Measurements from ENCODE around the gene EFCAB12.
"Not testable (repeated sequence)": the region's sequence is repeated elsewhere in the genome, so short reads cannot be mapped to it uniquely, and the experiment has no call there.

EFCAB12 gene

DNA sequence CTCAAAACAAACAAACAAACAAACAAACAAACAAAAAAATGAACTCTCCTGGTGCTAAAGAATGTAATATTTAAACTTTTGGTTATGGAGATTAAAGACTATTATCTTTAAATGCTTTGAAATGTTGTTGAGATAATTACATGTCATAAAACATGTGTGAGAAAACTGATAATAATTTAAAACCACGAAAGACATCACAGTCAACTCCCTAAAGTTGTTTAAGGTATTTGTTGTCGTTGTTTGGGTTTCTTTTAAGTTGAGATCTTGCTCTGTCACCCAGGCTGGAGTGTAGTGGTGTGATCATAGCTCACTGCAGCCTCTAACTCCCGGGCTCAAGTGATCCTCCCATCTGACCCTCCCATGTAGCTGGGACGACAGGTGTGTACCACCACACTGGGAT lies 12.0 kb downstream of the EFCAB12 start:
- DNase-seq (ENCODE audit: low read depth) = no peak
- TF ChIP-seq CTCF (IDR thresholded peaks at IDR 0.05; ENCODE audit: control insufficient read depth, extremely low read depth, insufficient read depth) = no peak

DNA sequence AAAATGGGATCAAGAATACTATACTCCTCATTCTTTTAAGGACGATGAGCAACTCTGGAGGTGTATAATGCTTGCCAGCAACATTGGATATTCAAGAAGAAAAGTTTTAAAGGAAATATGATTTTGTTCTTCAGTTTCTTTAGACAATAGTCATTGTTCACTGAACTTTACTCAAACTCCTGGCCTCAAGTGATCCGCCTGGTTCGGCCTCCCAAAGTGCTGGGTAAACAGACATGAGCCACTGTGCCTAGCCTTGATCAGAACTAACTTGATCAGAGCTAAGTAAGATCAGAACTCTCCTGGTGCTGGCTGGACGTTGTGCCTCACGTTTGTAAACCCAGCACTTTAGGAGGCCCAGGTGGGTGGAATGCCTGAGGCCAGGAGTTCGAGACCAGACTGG lies 12.6 kb downstream of the EFCAB12 start:
- no peak for TF ChIP-seq CTCF (IDR thresholded peaks at IDR 0.05; ENCODE audit: control insufficient read depth, extremely low read depth, insufficient read depth)
- no peak for DNase-seq (ENCODE audit: low read depth)
- H3K4me3 ChIP-seq (ENCODE audit: low read depth, low read length) = no peak overlapping the region

More for the DNA sequence above, 12.0 kb downstream of the EFCAB12 start:
- H3K4me3 ChIP-seq (ENCODE audit: low read depth, low read length) = no peak overlapping the region

- TF ChIP-seq CTCF (IDR thresholded peaks at IDR 0.05; ENCODE audit: control insufficient read depth, extremely low read depth, insufficient read depth) = no peak
- no peak for DNase-seq (ENCODE audit: low read depth)
- H3K4me3 ChIP-seq (ENCODE audit: low read depth, low read length) = no peak overlapping the region
These were observed 13.1 kb downstream of the EFCAB12 start for GRCh38 chr3:129415378-129415777.

DNA sequence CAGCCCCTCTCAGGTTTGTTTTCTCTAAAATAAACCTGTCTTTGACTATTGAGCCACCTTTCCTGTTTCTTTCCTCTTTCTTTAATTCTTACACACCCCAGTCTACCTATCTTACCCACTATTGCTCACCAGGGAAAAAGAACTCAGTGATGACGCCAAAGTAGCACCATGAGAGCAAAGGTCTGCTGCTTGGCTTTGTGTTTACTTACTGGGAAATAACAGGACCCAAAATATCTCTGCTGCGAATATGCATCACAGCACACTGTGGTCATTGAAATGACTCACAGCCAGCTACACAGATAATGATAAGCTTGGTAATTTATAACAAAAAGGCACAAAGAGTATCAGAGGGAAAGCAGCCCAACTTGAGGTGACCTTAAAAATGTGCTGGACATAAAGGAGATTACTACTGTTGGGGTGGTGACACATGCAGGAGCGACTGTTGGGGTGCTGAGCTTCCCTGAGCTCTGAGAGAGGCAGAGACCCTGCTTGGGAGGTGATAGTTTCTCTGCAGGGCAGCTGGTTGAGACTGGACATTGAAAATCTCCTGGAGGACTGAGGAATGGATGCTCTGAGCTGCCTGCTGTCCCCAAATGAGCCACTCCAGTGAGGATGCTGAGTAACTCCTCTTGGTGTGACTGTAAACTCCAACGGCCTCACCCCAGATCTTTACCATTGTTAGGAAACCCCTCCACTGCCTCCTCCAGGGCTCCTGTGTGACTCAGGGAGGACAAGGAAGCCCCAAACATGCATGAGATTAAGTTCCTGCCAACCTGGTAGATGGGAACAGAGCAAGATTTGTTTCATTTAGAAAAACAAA lies 14.5 kb downstream of the EFCAB12 start:
- TF ChIP-seq CTCF (IDR thresholded peaks at IDR 0.05; ENCODE audit: control insufficient read depth, extremely low read depth, insufficient read depth) = no peak
- H3K4me3 ChIP-seq (ENCODE audit: low read depth, low read length) = no peak overlapping the region
- DNase-seq (ENCODE audit: low read depth) = no peak

DNA sequence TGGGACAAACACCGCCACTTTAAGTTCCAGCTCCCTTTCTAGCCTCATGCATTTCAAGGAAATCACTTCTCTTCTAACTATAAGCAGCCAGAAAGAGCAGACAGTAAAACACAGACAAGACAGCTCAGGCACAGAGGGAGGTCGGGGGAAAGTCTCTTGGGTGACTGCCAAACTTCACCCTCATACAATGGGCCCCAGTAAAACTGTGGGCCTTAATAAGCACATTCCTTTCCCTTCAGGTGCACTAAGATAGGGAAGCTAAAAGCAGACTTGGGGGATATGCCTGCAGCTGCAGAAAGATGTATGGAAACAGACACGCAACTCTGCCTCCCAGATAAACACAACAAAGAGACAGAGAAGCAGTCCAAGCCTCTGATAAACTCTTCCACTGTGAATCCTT lies 15.2 kb downstream of the EFCAB12 start:
- H3K4me3 ChIP-seq (ENCODE audit: low read depth, low read length); DNase-seq (ENCODE audit: low read depth): not testable (repeated sequence)

DNA sequence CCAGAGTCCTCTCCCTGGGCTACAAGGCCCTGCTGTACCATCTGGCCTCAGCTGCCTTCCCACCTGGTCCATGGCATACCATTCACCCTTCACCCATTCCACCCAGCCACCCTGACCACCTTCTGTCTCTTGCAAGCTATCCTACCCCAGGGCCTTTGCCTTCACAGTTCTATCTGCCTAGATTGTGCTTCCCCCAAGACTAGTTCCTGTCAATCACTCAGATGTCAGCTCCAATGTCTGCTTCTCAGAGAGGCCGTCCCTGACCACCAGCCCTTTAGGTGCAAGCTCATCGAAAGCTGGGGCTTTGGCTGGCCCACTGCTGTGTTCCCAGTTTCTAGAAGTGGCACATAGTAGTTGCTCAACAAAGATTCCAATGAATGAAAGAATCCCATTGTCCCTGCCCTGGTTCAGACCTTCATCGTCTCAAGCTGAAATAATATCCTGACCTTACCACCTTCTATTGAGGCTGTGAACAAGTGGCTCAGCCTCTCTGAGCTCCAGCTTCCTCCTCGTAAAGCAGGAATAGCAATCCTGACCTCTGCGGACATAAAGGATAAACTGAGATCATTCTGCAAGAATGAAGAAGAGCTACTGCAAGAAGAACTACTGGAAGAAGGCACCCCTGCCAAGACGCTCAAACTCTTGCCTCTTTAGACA lies 15.8 kb downstream of the EFCAB12 start:
- TF ChIP-seq CTCF (IDR thresholded peaks at IDR 0.05; ENCODE audit: control insufficient read depth, extremely low read depth, insufficient read depth) = no peak
- no peak for DNase-seq (ENCODE audit: low read depth)
- H3K4me3 ChIP-seq (ENCODE audit: low read depth, low read length) = no peak overlapping the region

DNA sequence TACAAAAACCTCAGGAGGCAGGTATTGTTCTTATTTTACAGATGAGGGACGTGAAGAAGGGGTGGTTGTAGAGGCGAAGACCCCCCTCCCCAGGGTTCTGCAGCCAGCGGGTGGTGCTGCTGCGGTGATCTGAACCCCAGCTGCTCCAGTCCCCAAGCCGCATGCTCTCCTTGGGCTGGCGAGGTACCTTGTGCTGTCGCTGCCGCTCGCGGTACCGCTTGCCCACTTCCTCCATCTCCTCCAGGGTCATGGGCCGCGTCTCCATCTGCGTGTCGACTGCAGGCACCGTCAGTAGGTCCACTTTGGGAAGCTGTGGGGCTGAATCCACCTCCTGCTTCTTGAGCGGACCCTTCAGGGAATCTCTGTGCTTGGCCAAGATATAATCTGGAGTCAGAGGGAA lies 17.5 kb downstream of the EFCAB12 start:
- TF ChIP-seq CTCF (IDR thresholded peaks at IDR 0.05; ENCODE audit: control insufficient read depth, extremely low read depth, insufficient read depth) = no peak
- no peak overlapping the region for H3K4me3 ChIP-seq (ENCODE audit: low read depth, low read length)
- DNase-seq (ENCODE audit: low read depth) = no peak
